Subcutaneous abdominal adipose tissue (tissue), 5 donors: ENCODE data around the gene LRRC28.

Source experiments
- H3K27ac ChIP-seq: one replicate; pipeline ENCODE4 v1.7.0; 2013; ENCODE audit warnings: low read depth, mild to moderate bottlenecking, inconsistent platforms, low read length, moderate library complexity
- H3K27me3 ChIP-seq, 5 donors: one replicate each; pipeline ENCODE4 v1.7.0; 2013; ENCODE audit warnings: low read length in 5 of 5, inconsistent platforms in 1 of 5; ENCODE audit not compliant: control insufficient read depth in 5 of 5, insufficient read depth in 4 of 5
- H3K36me3 ChIP-seq, 5 donors: one replicate each; pipeline ENCODE4 v1.7.0; 2013; ENCODE audit warnings: low read length in 5 of 5; ENCODE audit not compliant: control insufficient read depth in 5 of 5, insufficient read depth in 5 of 5
- H3K4me1 ChIP-seq, 5 donors: one replicate each; pipeline ENCODE4 v1.7.0; 2013; ENCODE audit warnings: low read length in 5 of 5, mild to moderate bottlenecking in 3 of 5, moderate library complexity in 1 of 5; ENCODE audit not compliant: control insufficient read depth in 5 of 5, insufficient read depth in 5 of 5
- H3K4me3 ChIP-seq, 5 donors: one replicate each; pipeline ENCODE4 v1.7.0; 2013; ENCODE audit warnings: low read length in 5 of 5, low read depth in 1 of 5
- H3K9ac ChIP-seq, 5 donors: one replicate each; pipeline ENCODE4 v1.7.0; 2013; ENCODE audit warnings: low read length in 5 of 5, mild to moderate bottlenecking in 4 of 5, moderate library complexity in 3 of 5
- H3K9me3 ChIP-seq, 5 donors: one replicate each; pipeline ENCODE4 v1.7.0; 2013; ENCODE audit warnings: low read length in 5 of 5; ENCODE audit not compliant: control insufficient read depth in 5 of 5
- donor health status: healthy.
- donor health status: healthy.
- donor health status: healthy.
- donor health status: healthy.
- donor health status: healthy.

LRRC28 gene

GRCh38 chr15:99248000-99248715 is 3.1 kb upstream of the LRRC28 start:
- H3K27ac ChIP-seq, result no peak overlapping the region
- peak overlapping the region in 3 of 5 donors; percentile 79 to 96 (median 90) for H3K9ac ChIP-seq
- peak overlapping the region in 4 of 5 donors; percentile 39 to 88 (median 84) for H3K4me3 ChIP-seq
- no peaks in the 10 kb centered on the region for H3K36me3 ChIP-seq
- H3K27me3 ChIP-seq, result no peaks in the 10 kb centered on the region
- peaks cover 8 to 35% (median 32%) of the 10 kb centered on the region in 5 donors for H3K4me1 ChIP-seq
- no peaks in the 10 kb centered on the region for H3K9me3 ChIP-seq

GRCh38 chr15:99249270-99249841 is 1.9 kb upstream of the LRRC28 start, which contains the start of gene TTC23:
Gene TTC23 (minus strand): TSS chr15:99249581. CDS start chr15:99228712, 20,869 bp downstream.
- peak within 1 kb of the TSS; percentile 85 to 96 (median 87) for H3K9ac ChIP-seq
- H3K4me1 ChIP-seq, result peaks cover 8 to 35% (median 32%) of the 10 kb centered on the region in 5 donors
- peak within 1 kb of the TSS; percentile 90 for H3K27ac ChIP-seq
- no peaks in the 10 kb centered on the region for H3K27me3 ChIP-seq
- no peaks in the 10 kb centered on the region for H3K9me3 ChIP-seq
- H3K36me3 ChIP-seq, result no peaks in the 10 kb centered on the region
- H3K4me3 ChIP-seq, result peak within 1 kb of the TSS; percentile 83 to 96 (median 88)

- Histone ChIP-seq H3K27ac (peak overlapping the region; percentile 90), H3K27me3 (no peaks in the 10 kb centered on the region), H3K4me1 (peaks cover 8 to 35% (median 32%) of the 10 kb centered on the region in 5 donors), H3K4me3 (peak overlapping the region; percentile 82 to 96 (median 88)), H3K9ac (peak overlapping the region; percentile 79 to 96 (median 86)), H3K9me3 (no peaks in the 10 kb centered on the region), H3K36me3 (no peaks in the 10 kb centered on the region)
These were observed 1.3 kb upstream of the LRRC28 start for GRCh38 chr15:99250001-99250400.

- Histone ChIP-seq H3K27me3 (no peaks in the 10 kb centered on the region), H3K4me3 (peak overlapping the region; percentile 82 to 96 (median 83)), H3K9ac (peak overlapping the region; percentile 6 to 96 (median 87)), H3K4me1 (peaks cover 8 to 35% (median 32%) of the 10 kb centered on the region in 5 donors), H3K27ac (peak overlapping the region; percentile 90), H3K36me3 (no peaks in the 10 kb centered on the region), H3K9me3 (no peaks in the 10 kb centered on the region)
These were observed 806 bp upstream of the LRRC28 start for GRCh38 chr15:99250494-99250856.

- peak overlapping the region; percentile 74 to 88 (median 88) for H3K4me3 ChIP-seq
- H3K27me3 ChIP-seq, result no peaks in the 10 kb centered on the region
- H3K36me3 ChIP-seq, result peaks cover 0 to 6% (median 3%) of the 10 kb centered on the region in 5 donors
- H3K9ac ChIP-seq, result peak overlapping the region in 4 of 5 donors; percentile 85 to 94 (median 92)
- no peak overlapping the region for H3K27ac ChIP-seq
- H3K9me3 ChIP-seq, result no peaks in the 10 kb centered on the region
- peaks cover 8 to 34% (median 32%) of the 10 kb centered on the region in 5 donors for H3K4me1 ChIP-seq
These were observed 1.0 kb downstream of the LRRC28 start for GRCh38 chr15:99252326-99252725.

- Histone ChIP-seq H3K27me3 (no peaks in the 10 kb centered on the region), H3K9ac (no peak overlapping the region), H3K9me3 (no peaks in the 10 kb centered on the region), H3K27ac (no peak overlapping the region), H3K36me3 (peaks cover 3 to 6% (median 4%) of the 10 kb centered on the region in 5 donors), H3K4me3 (no peak overlapping the region), H3K4me1 (peaks cover 8 to 27% (median 24%) of the 10 kb centered on the region in 5 donors)
These were observed 2.3 kb downstream of the LRRC28 start for GRCh38 chr15:99253381-99254090.

- no peak overlapping the region for H3K4me3 ChIP-seq
- no peak overlapping the region for H3K27ac ChIP-seq
- no peak overlapping the region for H3K9ac ChIP-seq
These were observed 5.9 kb downstream of the LRRC28 start for GRCh38 chr15:99257107-99257750.

GRCh38 chr15:99264125-99264524 is 12.8 kb downstream of the LRRC28 start:
- no peaks in the 10 kb centered on the region for H3K4me1 ChIP-seq
- peaks cover 0 to 2% (median 0%) of the 10 kb centered on the region in 5 donors for H3K36me3 ChIP-seq
- no peak overlapping the region for H3K4me3 ChIP-seq
- H3K9me3 ChIP-seq, result no peaks in the 10 kb centered on the region
- no peak overlapping the region for H3K9ac ChIP-seq
- H3K27me3 ChIP-seq, result no peaks in the 10 kb centered on the region
- H3K27ac ChIP-seq, result no peak overlapping the region

More at GRCh38 chr15:99257107-99257750, 5.9 kb downstream of the LRRC28 start:
- Histone ChIP-seq H3K9me3 (no peaks in the 10 kb centered on the region), H3K4me1 (peaks cover 0 to 10% (median 5%) of the 10 kb centered on the region in 5 donors), H3K36me3 (peaks cover 3 to 7% (median 4%) of the 10 kb centered on the region in 5 donors), H3K27me3 (no peaks in the 10 kb centered on the region)

- Histone ChIP-seq H3K27ac (no peak overlapping the region), H3K36me3 (peaks cover 0 to 2% (median 0%) of the 10 kb centered on the region in 5 donors)
These were observed 14.3 kb downstream of the LRRC28 start for GRCh38 chr15:99265541-99266070.

More at GRCh38 chr15:99265541-99266070, 14.3 kb downstream of the LRRC28 start:
- Histone ChIP-seq H3K9me3 (no peaks in the 10 kb centered on the region), H3K4me3 (no peak overlapping the region), H3K9ac (no peak overlapping the region), H3K27me3 (no peaks in the 10 kb centered on the region), H3K4me1 (no peaks in the 10 kb centered on the region)
